H1 (cell line): Measurements from ENCODE around the gene G6PC3. TPM values are rescaled to one million over a fixed set of nuclear protein-coding genes. Genes with fewer than 3 reads are reported as not detected.

Source experiments
- CTCF ChIA-PET: fragments of 300-600 bp; sonication (Branson Sonifier 250); formaldehyde crosslinking; loops from one replicate; lab custom pipeline; 2021; ENCODE audit not compliant: partially characterized antibody; lab: Charles Lee
- POLR2A ChIA-PET: fragments of 300-600 bp; sonication (Branson Sonifier 250); formaldehyde crosslinking; loops from one replicate; lab custom pipeline; 2021; ENCODE audit warnings: inconsistent platforms; ENCODE audit not compliant: partially characterized antibody; lab: Charles Lee
- DNase-seq, 2 experiments: peaks; one replicate each; pipeline versions ENCODE4 v3.0.0 to v3.0.0-alpha.2; 2010 to 2022; ENCODE audit warnings: low spot score in 2 of 2, low read depth in 1 of 2, mixed read lengths in 1 of 2
- FAIRE-seq: peaks from 2 replicates; lab custom pipeline; 2011; peaks lifted over from hg19 to GRCh38; lab: Jason Lieb, UNC
- H2AFZ ChIP-seq: 2 replicates; pipeline ENCODE4 v1.8.1; 2012; ENCODE audit warnings: low read length, inconsistent platforms
- H2AK5ac ChIP-seq: 2 replicates; pipeline ENCODE4 v1.6.1; 2013; ENCODE audit warnings: low read depth, low read length
- H2BK120ac ChIP-seq: replicated peaks from 2 replicates; pipeline ENCODE3; 2013; ENCODE audit warnings: low read depth, low read length, inconsistent platforms
- H2BK12ac ChIP-seq: 2 replicates; pipeline ENCODE4 v1.6.1; 2013; ENCODE audit warnings: low read depth, low read length
- H2BK15ac ChIP-seq: 2 replicates; pipeline ENCODE4 v1.6.1; 2013; ENCODE audit warnings: low read length
- H2BK20ac ChIP-seq: 2 replicates; pipeline ENCODE4 v1.6.1; 2013; ENCODE audit warnings: low read length
- H2BK5ac ChIP-seq: 2 replicates; pipeline ENCODE4 v1.6.1; 2013; ENCODE audit warnings: low read depth, low read length
- H3K14ac ChIP-seq: 2 replicates; pipeline ENCODE4 v1.6.1; 2013; ENCODE audit warnings: inconsistent platforms; ENCODE audit not compliant: insufficient read length
- H3K18ac ChIP-seq: 2 replicates; pipeline ENCODE4 v1.6.1; 2013; ENCODE audit warnings: low read length; ENCODE audit errors: extremely low read depth
- H3K23ac ChIP-seq: 2 replicates; pipeline ENCODE4 v1.6.1; 2013; ENCODE audit warnings: inconsistent platforms; ENCODE audit not compliant: insufficient read length
- H3K23me2 ChIP-seq: 2 replicates; pipeline ENCODE4 v1.6.1; 2013; ENCODE audit warnings: low read depth, low read length
- H3K27ac ChIP-seq: 2 replicates; pipeline ENCODE4 v1.6.1; 2011; ENCODE audit warnings: low read depth, low read length, inconsistent platforms
- H3K27me3 ChIP-seq, 4 experiments: replicated peaks in 1 of 4; 1 replicate in 1 of 4; 2 replicates in 3 of 4; pipeline versions ENCODE4 v1.6.1 to v1.8.1; 2011 to 2013; ENCODE audit warnings: low read length in 3 of 4, mild to moderate bottlenecking in 3 of 4, inconsistent platforms in 2 of 4, mixed read lengths in 2 of 4, moderate library complexity in 1 of 4; ENCODE audit not compliant: control insufficient read depth in 3 of 4, insufficient read depth in 3 of 4; ENCODE audit errors: extremely low read depth in 1 of 4
- H3K36me3 ChIP-seq, 4 experiments: 2 replicates each; pipeline versions ENCODE4 v1.6.1 to v1.8.1; 2011 to 2013; ENCODE audit warnings: mild to moderate bottlenecking in 4 of 4, low read length in 3 of 4, moderate library complexity in 2 of 4, control low read depth in 1 of 4, inconsistent platforms in 1 of 4; ENCODE audit not compliant: insufficient read depth in 4 of 4, control insufficient read depth in 2 of 4
- H3K4ac ChIP-seq: replicated peaks from 2 replicates; pipeline ENCODE3; 2013; ENCODE audit warnings: low read length, low read depth, mixed read lengths, inconsistent platforms; ENCODE audit not compliant: insufficient read length
- H3K4me1 ChIP-seq, 4 experiments: replicated peaks in 1 of 4; 1 replicate in 1 of 4; 2 replicates in 3 of 4; pipeline versions ENCODE4 v1.6.1 to v1.8.1; 2011 to 2013; ENCODE audit warnings: low read length in 3 of 4, inconsistent platforms in 2 of 4, mixed read lengths in 1 of 4; ENCODE audit not compliant: insufficient read depth in 4 of 4, control insufficient read depth in 3 of 4
- H3K4me2 ChIP-seq, 2 experiments: 2 replicates each; pipeline versions ENCODE4 v1.6.1 to v1.8.1; 2011 to 2013; ENCODE audit warnings: low read depth in 2 of 2, low read length in 2 of 2, control low read depth in 1 of 2, inconsistent platforms in 1 of 2, mild to moderate bottlenecking in 1 of 2; ENCODE audit not compliant: insufficient read depth in 1 of 2
- H3K4me3 ChIP-seq, 4 experiments: fragments of 200-600, 300-600 bp in 1 of 4; sonication (generic), shearing (Covaris generic), sonication (Bioruptor Twin) in 1 of 4; 2 replicates each; pipeline versions ENCODE4 v1.5.1 to v1.8.1; 2011 to 2016; ENCODE audit warnings: low read length in 4 of 4, low read depth in 3 of 4, control low read depth in 2 of 4, inconsistent platforms in 2 of 4, mild to moderate bottlenecking in 2 of 4, mixed read lengths in 1 of 4, moderate library complexity in 1 of 4; ENCODE audit not compliant: insufficient read depth in 2 of 4; ENCODE audit errors: extremely low read depth in 1 of 4
- H3K56ac ChIP-seq: replicated peaks from 2 replicates; pipeline ENCODE3; 2013; ENCODE audit warnings: low read depth, mild to moderate bottlenecking, mixed read lengths, low read length, inconsistent platforms; ENCODE audit not compliant: insufficient read length
- H3K79me1 ChIP-seq: 2 replicates; pipeline ENCODE4 v1.6.1; 2013; ENCODE audit warnings: low read depth, low read length, control low read depth
- H3K79me2 ChIP-seq, 2 experiments: 2 replicates each; pipeline versions ENCODE4 v1.6.1 to v1.8.1; 2012 to 2013; ENCODE audit warnings: low read length in 2 of 2, mild to moderate bottlenecking in 2 of 2, inconsistent platforms in 1 of 2; ENCODE audit not compliant: insufficient read depth in 2 of 2, control insufficient read depth in 1 of 2
- H3K9ac ChIP-seq, 4 experiments: replicated peaks in 1 of 4; 1 replicate in 1 of 4; 2 replicates in 3 of 4; pipeline versions ENCODE4 v1.6.1 to v1.8.1; 2011 to 2013; ENCODE audit warnings: low read depth in 3 of 4, low read length in 3 of 4, control low read depth in 2 of 4, mild to moderate bottlenecking in 2 of 4, moderate library complexity in 2 of 4, inconsistent platforms in 1 of 4; ENCODE audit errors: extremely low read depth in 1 of 4
- H3K9me3 ChIP-seq, 2 experiments: 2 replicates each; pipeline versions ENCODE4 v1.6.1 to v1.8.1; 2012 to 2013; ENCODE audit warnings: mild to moderate bottlenecking in 2 of 2, moderate library complexity in 2 of 2, control low read depth in 1 of 2, inconsistent platforms in 1 of 2, low read depth in 1 of 2, low read length in 1 of 2, mixed read lengths in 1 of 2; ENCODE audit not compliant: insufficient read depth in 2 of 2
- H4K20me1 ChIP-seq, 2 experiments: replicated peaks in 1 of 2; 2 replicates each; pipeline versions ENCODE3 to v1.8.1; 2011 to 2013; ENCODE audit warnings: inconsistent platforms in 2 of 2, low read length in 2 of 2, mild to moderate bottlenecking in 1 of 2; ENCODE audit not compliant: insufficient read depth in 2 of 2, control insufficient read depth in 1 of 2
- H4K5ac ChIP-seq: 2 replicates; pipeline ENCODE4 v1.6.1; 2013; ENCODE audit warnings: low read length, low read depth, mixed read lengths, inconsistent platforms; ENCODE audit not compliant: insufficient read length
- H4K8ac ChIP-seq: 2 replicates; pipeline ENCODE4 v1.8.0; 2013; ENCODE audit warnings: mild to moderate bottlenecking, moderate library complexity, low read length, inconsistent platforms; ENCODE audit not compliant: insufficient read depth; ENCODE audit errors: extremely low read depth
- H4K91ac ChIP-seq: replicated peaks from 2 replicates; pipeline ENCODE3; 2013; ENCODE audit warnings: low read length, mixed read lengths, inconsistent platforms; ENCODE audit not compliant: insufficient read length
- FOSL1 ChIP-seq: IDR thresholded peaks from 2 replicates; pipeline ENCODE4 v1.6.1; 2011; ENCODE audit warnings: mild to moderate bottlenecking, low read depth, low read length, moderate library complexity; ENCODE audit not compliant: insufficient read depth
- KDM1A ChIP-seq: fragments of 200-600, 300-600 bp; sonication (generic); IDR thresholded peaks from 2 replicates; pipeline ENCODE4 v1.7.1; 2016; ENCODE audit warnings: mild to moderate bottlenecking, low read length, borderline replicate concordance
- NANOG ChIP-seq: IDR thresholded peaks from 2 replicates; pipeline ENCODE4 v1.6.1; 2011; ENCODE audit warnings: low read length, low read depth, mild to moderate bottlenecking, inconsistent platforms; ENCODE audit not compliant: insufficient read depth, poor library complexity, severe bottlenecking
- WGBS, 2 experiments: shearing (Covaris generic) in 1 of 2; methylation state at CpG; one replicate each; pipeline versions ENCODE4 v1.1.6 to v1.1.7; 2013 to 2015; ENCODE audit warnings: low lambda C conversion rate in 2 of 2, mixed read lengths in 2 of 2, inconsistent platforms in 1 of 2, low coverage in 1 of 2, missing lambda C conversion rate in 1 of 2; ENCODE audit not compliant: insufficient replicate concordance in 2 of 2, insufficient coverage in 1 of 2, insufficient read length in 1 of 2; ENCODE audit errors: extremely low coverage in 1 of 2, missing lambda C conversion rate in 1 of 2; 5-methylcytosine and 5-hydroxymethylcytosine counted together
- polyA plus RNA-seq, 7 experiments: library from polyadenylated mRNA; depleted of rRNA in 3 of 7; stranded (reverse) in 5 of 7; unstranded in 2 of 7; fragments of >200 nt in 5 of 7; fragments of 200-250 nt in 2 of 7; gene quantifications; 1 replicate in 5 of 7; 2 replicates in 1 of 7; 4 replicates in 1 of 7; pipeline versions ENCODE4 v1.2.1 to v1.2.3, GENCODE V29; 2011 to 2013; ENCODE audit warnings: missing spikeins in 2 of 7, mixed read lengths in 2 of 7
- total RNA-seq: library from RNA; stranded (reverse); fragmentation: NEBNext Ultra II Directional; extraction: Animal tissue kit (Norgen Biotek cat#: 25700); gene quantifications from 2 replicates; pipeline ENCODE4 v1.2.1, GENCODE V29; 2021

G6PC3 gene
- total and polyA plus RNA-seq, 2 of the 8 experiments (the other 6 are each of a cell fraction or from before 2014, with no cell fraction given), result 104 to 343 TPM

DNA sequence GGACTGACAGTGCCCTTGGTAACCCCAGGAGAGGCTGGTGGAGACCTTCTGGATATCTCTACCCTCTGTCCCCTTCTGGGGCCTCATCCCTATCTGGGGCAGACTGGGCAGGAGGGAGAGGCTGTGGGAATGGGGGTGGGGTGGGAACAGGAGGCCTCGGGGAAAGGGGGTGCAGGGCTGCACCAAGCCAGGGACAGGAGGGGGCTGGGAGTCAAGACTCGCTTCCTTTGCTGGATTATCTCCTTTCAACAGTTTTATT, 24.8 kb downstream of the G6PC3 start:
- H3K79me1 ChIP-seq, result 0 out of 2 replicates have a peak, but pooled peaks cover 3% of the 10 kb centered on the region
- CTCF ChIA-PET, result interaction anchor here (0.6 to 34.4 kb wide), 6 partner anchors 9 to 284 kb away, joined by 3 to 638 read pairs (median 4); partner anchors contain the start of gene HDAC5
- no peak overlapping the region for H2BK15ac ChIP-seq
- H3K79me2 ChIP-seq, result peaks cover 0 to 6% of the 10 kb centered on the region in 2 experiments; a peak in 1 of 4 replicates
- FAIRE-seq, result no peak
- H4K91ac ChIP-seq, result peak overlapping the region; percentile 8
- H3K23me2 ChIP-seq, result peaks cover 2% of the 10 kb centered on the region
- peak overlapping the region; percentile 92 for H3K27ac ChIP-seq
- peak overlapping the region in 1 of 4 experiments; percentile 5; a peak in 1 of 7 replicates for H3K9ac ChIP-seq
- H2AK5ac ChIP-seq, result no peak overlapping the region
- no peaks in the 10 kb centered on the region for H3K9me3 ChIP-seq
- WGBS, 2 experiments, result 0% methylated on average over 1 of the region's 2 CpGs; no CpG with 5 or more reads in 1 of the 2 experiments
- H3K14ac ChIP-seq, result no peak overlapping the region
- no peak overlapping the region for H4K8ac ChIP-seq
- H2BK20ac ChIP-seq, result no peak overlapping the region; the same call in 1 of the 2 replicates
- H3K4ac ChIP-seq, result peak overlapping the region; percentile 89
- H3K36me3 ChIP-seq, result peaks cover 2 to 17% (median 13%) of the 10 kb centered on the region in 4 experiments; a peak in 6 of 8 replicates
- no peaks in the 10 kb centered on the region for H4K20me1 ChIP-seq
- no peak for TF ChIP-seq FOSL1
- peak; percentile 5; the same call in 1 of the 2 replicates for TF ChIP-seq KDM1A
- TF ChIP-seq NANOG, result no peak
- H4K5ac ChIP-seq, result no peak overlapping the region
- no peaks in the 10 kb centered on the region for H3K27me3 ChIP-seq
- H3K23ac ChIP-seq, result no peak overlapping the region
- peak overlapping the region; percentile 82 to 96 for H3K4me2 ChIP-seq
- peak overlapping the region; percentile 98; the same call in 1 of the 2 replicates for H2BK5ac ChIP-seq
- H3K4me1 ChIP-seq, result peaks cover 1 to 11% (median 6%) of the 10 kb centered on the region in 4 experiments
- no peak overlapping the region for H2BK12ac ChIP-seq
- peak overlapping the region; percentile 1 for H2BK120ac ChIP-seq
- H3K18ac ChIP-seq, result peak overlapping the region; percentile 86; the same call in 1 of the 2 replicates
- no peak overlapping the region for H2AFZ ChIP-seq
- no peak overlapping the region for H3K56ac ChIP-seq
- peak overlapping the region in 1 of 4 experiments; percentile 53; a peak in 2 of 8 replicates for H3K4me3 ChIP-seq
- POLR2A ChIA-PET, result interaction anchor here (0.8 to 2.7 kb wide), 8 partner anchors 8 to 94 kb away, joined by 3 to 14 read pairs (median 8); partner anchors contain the start of genes HDAC5, LSM12 and TMUB2
- DNase-seq, result no peak
